Muscle of leg (tissue), 16 donors: ENCODE data around the gene HDAC10. TPM values are rescaled to one million over a fixed set of nuclear protein-coding genes. Genes with fewer than 3 reads are reported as not detected.

Experiments used
- DNase-seq: peaks from one replicate; pipeline ENCODE4 v3.0.0; 2013
- H3K27ac ChIP-seq: one replicate; pipeline ENCODE4 v1.5.1; 2013; ENCODE audit warnings: mild to moderate bottlenecking, low read length, control low read depth
- H3K27me3 ChIP-seq: one replicate; pipeline ENCODE4 v1.6.1; 2013; ENCODE audit warnings: low read length; ENCODE audit not compliant: control insufficient read depth, insufficient read depth
- H3K36me3 ChIP-seq: one replicate; pipeline ENCODE4 v1.6.1; 2013; ENCODE audit warnings: low read length; ENCODE audit not compliant: control insufficient read depth, insufficient read depth
- H3K4me1 ChIP-seq: one replicate; pipeline ENCODE4 v1.6.1; 2013; ENCODE audit warnings: low read length; ENCODE audit not compliant: control insufficient read depth, insufficient read depth
- H3K4me3 ChIP-seq: one replicate; pipeline ENCODE4 v1.5.1; 2013; ENCODE audit warnings: low read length, control low read depth
- H3K9me3 ChIP-seq: replicated peaks from 2 replicates; pipeline ENCODE4 v1.6.1; 2013; ENCODE audit warnings: low read depth, low read length; ENCODE audit not compliant: control insufficient read depth
- WGBS: methylation state at CpG from one replicate; pipeline ENCODE4 v1.1.5; 2013; ENCODE audit warnings: missing lambda C conversion rate; ENCODE audit not compliant: insufficient coverage; 5-methylcytosine and 5-hydroxymethylcytosine counted together
- long read RNA-seq, 11 donors: transcript quantifications; one replicate each; lab custom pipeline, GENCODE V29; 2026
- polyA plus RNA-seq, 8 donors: library from polyadenylated mRNA; unstranded; fragments of 120-200 nt; gene quantifications; one replicate each; pipeline versions ENCODE4 v1.2.1 to v1.2.3, GENCODE V29; 2013; ENCODE audit warnings: inconsistent platforms in 1 of 8, low replicate concordance in 1 of 8; ENCODE audit not compliant: insufficient read length in 8 of 8, insufficient read depth in 1 of 8
- total RNA-seq: library from RNA; stranded (reverse); fragments of 120-200 nt; gene quantifications from one replicate; pipeline ENCODE4 v1.2.4, GENCODE V29; 2013

The HDAC10 gene
- total RNA-seq (11.5 TPM), polyA plus RNA-seq (10 to 100 TPM; 10.8 to 23.7 (median 16.9) TPM)
- long read RNA-seq, donor 1, result 0 reads
- long read RNA-seq, donor 2, result 0 reads
- long read RNA-seq, donor 3, result 0 reads
- long read RNA-seq, donor 4, result 0 reads
- long read RNA-seq, donor 5, partial matches to known transcripts, result 0 of 1 reads
- long read RNA-seq, donor 5, other reads (novel, unspliced or antisense), result 0 of 1 reads
- long read RNA-seq, donor 6, result 0 reads
- long read RNA-seq, donor 7, result 0 reads
- long read RNA-seq, donor 8, result 0 reads
- long read RNA-seq, donor 9, result 0 reads
- long read RNA-seq, donor 10, result 0 reads
- long read RNA-seq, donor 11, partial matches to known transcripts, result 0 of 1 reads
- long read RNA-seq, donor 11, other reads (novel, unspliced or antisense), result 0 of 1 reads

DNA sequence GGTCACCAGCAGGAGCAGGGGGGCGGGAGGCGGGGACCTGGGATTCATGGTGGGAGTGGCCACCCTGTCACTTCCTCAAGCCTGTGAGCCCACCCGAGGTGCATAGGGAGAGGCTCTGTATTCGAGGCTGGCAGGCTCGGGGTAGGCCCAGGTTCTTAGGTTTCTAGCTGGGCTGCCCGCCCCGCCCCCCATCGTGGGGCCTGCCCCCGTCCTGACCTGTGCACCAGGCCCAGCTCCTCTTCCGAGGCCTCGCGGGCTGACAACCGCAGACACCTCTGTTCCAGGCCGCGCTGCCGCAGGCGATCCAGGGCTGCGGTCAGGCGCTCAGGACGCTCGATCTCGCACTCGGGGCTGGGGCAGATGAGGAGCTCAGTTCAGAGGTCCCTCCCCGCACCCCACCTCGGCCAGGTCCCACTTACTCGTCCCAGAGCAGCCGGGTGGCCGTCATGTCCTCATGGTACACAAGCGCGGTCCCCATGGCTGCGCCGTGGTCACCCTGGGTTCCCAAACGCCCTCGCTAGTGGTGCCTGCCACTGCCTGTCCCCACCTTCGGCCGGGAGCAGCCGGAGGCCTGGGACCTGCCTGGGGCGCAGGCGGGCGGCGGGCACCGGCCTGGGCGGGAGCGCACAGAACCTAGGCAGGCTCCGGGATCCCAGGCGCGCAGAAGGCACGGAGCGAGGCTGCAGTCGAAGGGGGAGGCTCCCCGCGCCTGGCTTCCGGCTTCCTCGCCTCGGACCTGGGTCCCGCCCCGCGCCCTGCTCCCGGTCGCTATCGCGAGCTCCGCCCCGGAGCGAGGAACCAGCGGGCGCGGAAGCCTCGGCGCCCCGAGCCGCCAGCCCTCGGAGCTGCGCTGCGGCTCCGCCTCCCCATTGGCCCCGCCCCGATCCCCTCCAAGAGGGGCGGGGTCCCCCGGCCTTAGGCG lies at the start of gene HDAC10:
HDAC10 (minus strand) TSS at position 711 of the 922 bp plus-strand sequence; CDS start at position 478, 233 bp downstream.
- Histone ChIP-seq H3K27me3 (no peaks in the 10 kb centered on the region), H3K4me1 (peaks cover 22% of the 10 kb centered on the region), H3K27ac (no peak within 1 kb of the TSS), H3K9me3 (no peaks in the 10 kb centered on the region), H3K4me3 (peak within 1 kb of the TSS; percentile 59), H3K36me3 (peaks cover 32% of the 10 kb centered on the region)
- under 1% methylated on average over 78 of the region's 81 CpGs for WGBS
- peak; percentile 85 for DNase-seq

DNA sequence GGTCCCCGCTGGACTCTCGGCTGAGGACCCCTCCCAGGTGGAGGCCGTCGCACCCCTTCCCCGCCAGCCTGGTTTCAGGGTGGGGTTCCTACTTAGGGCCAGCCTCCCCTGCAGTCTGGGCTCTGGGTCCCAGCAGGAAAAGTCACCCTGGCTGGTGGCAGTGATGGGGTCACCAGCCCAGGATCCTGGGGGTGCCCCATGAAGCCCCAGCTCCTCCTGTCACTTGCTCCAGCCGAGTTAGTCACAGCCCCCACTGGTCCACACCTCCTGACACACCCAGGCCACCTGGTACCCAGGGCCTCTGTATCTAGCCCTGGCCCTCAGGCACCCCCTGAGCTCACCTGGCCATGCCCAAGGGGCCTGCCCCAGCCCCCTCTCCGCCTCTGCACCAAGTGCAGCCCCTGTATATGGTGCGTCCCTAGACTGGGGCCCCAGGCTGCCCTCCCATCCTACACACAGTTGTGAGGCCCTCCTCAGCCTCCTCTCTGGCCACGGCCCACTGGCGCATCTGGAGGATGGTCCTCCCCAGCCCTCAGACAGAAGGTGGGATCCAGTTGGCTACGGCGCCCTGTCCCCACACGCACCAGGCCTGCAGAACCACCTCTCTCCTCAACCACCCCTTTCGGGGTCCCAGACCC lies 49.7 kb upstream of the HDAC10 start:
- WGBS, result 59% methylated on average over 14 of the region's 14 CpGs
- Histone ChIP-seq H3K36me3 (peaks cover 19% of the 10 kb centered on the region), H3K4me3 (no peak overlapping the region), H3K4me1 (peaks cover 71% of the 10 kb centered on the region), H3K9me3 (no peaks in the 10 kb centered on the region), H3K27me3 (no peaks in the 10 kb centered on the region), H3K27ac (peak overlapping the region; percentile 89)
- DNase-seq, result no peak

DNA sequence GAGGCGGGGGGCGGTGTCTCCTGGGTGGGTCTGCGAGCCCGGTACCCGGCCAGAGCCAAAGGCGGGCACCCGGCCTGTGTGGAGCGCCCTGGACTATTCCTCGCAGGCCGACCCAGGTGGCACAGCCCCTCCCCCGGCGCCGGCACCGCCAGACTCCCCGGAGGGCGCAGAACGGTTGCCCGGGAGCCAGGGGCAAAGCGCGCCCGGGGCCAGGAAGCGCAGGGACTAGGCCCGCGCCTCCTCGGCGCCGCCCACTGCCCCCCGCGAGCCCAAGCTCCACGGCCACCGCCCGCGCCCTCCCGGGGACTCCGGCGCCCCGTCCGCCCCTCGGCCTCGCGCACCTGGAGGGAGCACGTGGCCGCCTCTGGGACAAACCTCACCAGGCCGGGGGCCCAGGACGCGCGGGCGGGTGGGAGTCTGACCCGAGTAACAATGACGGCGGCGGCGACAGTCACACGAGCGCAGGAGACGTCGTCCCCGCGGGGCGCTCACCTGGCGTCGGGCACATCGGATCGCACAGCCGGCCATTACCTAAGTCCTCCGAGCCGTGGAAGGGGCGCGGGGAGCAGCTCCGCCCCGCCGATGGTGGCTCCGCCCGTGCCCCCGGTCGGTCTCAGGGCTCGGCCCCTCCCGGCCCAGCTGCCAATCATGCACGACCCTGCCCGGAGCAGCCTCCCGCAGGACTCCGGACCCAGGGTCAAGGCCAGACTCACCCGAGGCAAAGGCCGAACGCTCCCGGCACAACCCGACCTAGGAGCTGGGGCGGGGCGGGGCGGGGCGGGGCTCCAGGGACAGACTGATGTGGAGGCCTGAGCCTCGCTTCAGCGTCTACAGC lies 48.9 kb upstream of the HDAC10 start:
- H3K27ac ChIP-seq, result no peak overlapping the region
- H3K4me1 ChIP-seq, result peaks cover 64% of the 10 kb centered on the region

DNA sequence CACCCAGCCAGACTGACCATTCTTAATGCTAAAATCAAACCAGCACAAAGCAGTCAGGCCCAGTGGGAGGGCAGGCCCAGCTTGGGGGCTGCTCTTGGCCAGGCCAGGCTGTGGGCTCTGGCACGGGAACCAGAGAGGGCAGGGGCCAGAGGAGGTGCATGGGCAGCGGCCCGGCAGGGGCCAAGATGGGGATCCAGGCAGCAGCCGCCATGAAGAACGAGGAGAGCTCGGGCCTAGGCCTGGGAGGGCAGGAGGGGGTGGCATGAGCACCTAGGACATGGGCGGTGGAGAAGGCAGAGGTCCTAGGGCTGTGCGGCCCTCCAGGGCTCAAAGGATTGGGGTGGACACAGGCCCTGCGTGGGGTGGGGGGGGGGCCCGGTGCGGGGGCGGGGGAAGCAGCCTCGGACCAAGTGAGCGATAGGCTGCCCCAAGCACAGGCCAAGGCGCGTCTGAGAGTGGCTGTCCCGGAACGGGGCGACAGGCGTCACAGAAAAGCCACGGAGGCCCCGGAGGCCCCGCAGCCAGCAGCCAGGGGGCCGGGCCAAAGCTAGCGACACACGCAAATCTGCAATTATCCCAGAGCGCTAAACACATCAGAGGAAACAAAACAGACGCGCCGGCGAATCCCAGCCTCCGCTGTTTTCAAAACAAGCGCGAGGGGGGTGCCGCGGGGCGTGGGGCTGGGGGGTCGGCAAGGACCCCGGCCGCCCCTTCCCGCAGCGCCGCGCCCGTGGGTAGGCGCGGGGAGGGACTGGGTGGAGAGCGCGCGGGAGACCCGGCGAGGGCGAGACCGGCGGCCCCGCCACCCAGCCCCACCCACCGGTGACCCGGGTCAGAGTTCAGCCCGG lies 48.1 kb upstream of the HDAC10 start:
- no peaks in the 10 kb centered on the region for H3K27me3 ChIP-seq
- no peak overlapping the region for H3K4me3 ChIP-seq
- H3K27ac ChIP-seq, result no peak overlapping the region
- 37% methylated on average over 33 of the region's 59 CpGs for WGBS
- DNase-seq, result no peak
- no peaks in the 10 kb centered on the region for H3K9me3 ChIP-seq
- peaks cover 17% of the 10 kb centered on the region for H3K36me3 ChIP-seq
- peaks cover 62% of the 10 kb centered on the region for H3K4me1 ChIP-seq

More for the DNA sequence above, 48.9 kb upstream of the HDAC10 start:
- Histone ChIP-seq H3K36me3 (peaks cover 17% of the 10 kb centered on the region), H3K9me3 (no peaks in the 10 kb centered on the region), H3K27me3 (no peaks in the 10 kb centered on the region), H3K4me3 (no peak overlapping the region)
- DNase-seq, result no peak
- 20% methylated on average over 92 of the region's 93 CpGs for WGBS

GRCh38 chr22:50298266-50298637 lies 47.2 kb upstream of the HDAC10 start:
- DNase-seq, result no peak

GRCh38 chr22:50297510-50298265 lies 46.6 kb upstream of the HDAC10 start:
- Histone ChIP-seq H3K9me3 (no peaks in the 10 kb centered on the region), H3K36me3 (peaks cover 6% of the 10 kb centered on the region), H3K27ac (no peak overlapping the region), H3K4me3 (no peak overlapping the region), H3K27me3 (no peaks in the 10 kb centered on the region), H3K4me1 (peaks cover 62% of the 10 kb centered on the region)
- WGBS, result 82% methylated on average over 18 of the region's 20 CpGs
- no peak for DNase-seq

More at GRCh38 chr22:50298266-50298637, 47.2 kb upstream of the HDAC10 start:
- Histone ChIP-seq H3K27ac (no peak overlapping the region), H3K4me1 (peaks cover 62% of the 10 kb centered on the region), H3K4me3 (no peak overlapping the region), H3K27me3 (no peaks in the 10 kb centered on the region), H3K9me3 (no peaks in the 10 kb centered on the region), H3K36me3 (peaks cover 9% of the 10 kb centered on the region)
- 93% methylated on average over 3 of the region's 4 CpGs for WGBS

- Histone ChIP-seq H3K4me3 (no peak overlapping the region), H3K9me3 (no peaks in the 10 kb centered on the region), H3K36me3 (peaks cover 9% of the 10 kb centered on the region), H3K4me1 (peaks cover 60% of the 10 kb centered on the region), H3K27me3 (no peaks in the 10 kb centered on the region), H3K27ac (no peak overlapping the region)
- DNase-seq, result no peak
- WGBS, result 65% methylated on average over 23 of the region's 29 CpGs
Measured at GRCh38 chr22:50296658-50297490, 45.8 kb upstream of the HDAC10 start.

- Histone ChIP-seq H3K4me3 (no peak overlapping the region), H3K36me3 (peaks cover 32% of the 10 kb centered on the region), H3K27ac (peak overlapping the region; percentile 85), H3K4me1 (peaks cover 39% of the 10 kb centered on the region), H3K9me3 (no peaks in the 10 kb centered on the region), H3K27me3 (no peaks in the 10 kb centered on the region)
- WGBS, result 25% methylated on average over 5 of the region's 5 CpGs
- no peak for DNase-seq
Measured at GRCh38 chr22:50294319-50294656, 43.2 kb upstream of the HDAC10 start.
